Measurements from ENCODE around the gene DCLK1.

The DCLK1 gene

DNA sequence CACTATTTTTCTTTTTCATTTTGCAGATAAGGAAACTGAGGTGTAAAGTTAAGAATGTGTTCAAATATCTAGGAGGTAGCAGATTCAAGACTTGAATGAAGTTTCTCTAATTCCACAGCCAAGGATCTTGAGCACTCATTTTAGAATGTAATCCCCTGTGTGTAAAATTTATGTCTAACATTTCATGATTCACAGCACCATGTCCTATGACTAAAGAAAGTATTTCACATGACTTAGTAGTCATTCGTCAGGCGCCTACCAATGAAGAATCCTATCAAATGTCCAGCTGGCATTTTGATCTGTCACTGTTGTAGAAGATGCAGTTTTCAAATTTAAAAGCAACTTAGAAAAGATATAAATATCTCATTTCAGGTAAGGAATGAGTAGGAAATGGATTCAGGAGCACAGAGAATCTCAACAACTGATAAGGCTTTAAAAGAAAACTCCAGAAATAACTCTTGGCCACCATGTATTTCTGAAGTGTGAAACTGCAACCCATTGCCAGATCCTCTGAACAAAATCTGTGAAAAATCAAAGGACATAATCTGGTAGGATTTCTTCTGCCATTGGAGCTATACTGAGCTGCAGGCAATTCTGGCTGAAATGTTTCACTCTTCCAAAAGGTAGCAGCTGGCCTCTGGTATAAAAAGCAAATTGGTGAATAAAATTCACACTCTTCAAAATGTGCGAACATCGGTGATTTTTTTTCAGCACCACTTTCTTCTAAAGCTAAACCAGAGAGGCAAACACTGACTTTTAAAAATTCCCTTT is 92.2 kb downstream of the DCLK1 start:
- DNase-seq (ENCODE audit: low read depth in 2 of 2): no peak

- DNase-seq (ENCODE audit: low read depth in 2 of 2): no peak
These were observed 98.1 kb downstream of the DCLK1 start for GRCh38 chr13:36033035-36033434.

GRCh38 chr13:36031490-36031889 is 99.7 kb downstream of the DCLK1 start:
- no peak for DNase-seq (ENCODE audit: low read depth in 2 of 2)

- no peak for DNase-seq (ENCODE audit: low read depth in 2 of 2)
These were observed 100.4 kb downstream of the DCLK1 start for GRCh38 chr13:36030670-36031331.

DNA sequence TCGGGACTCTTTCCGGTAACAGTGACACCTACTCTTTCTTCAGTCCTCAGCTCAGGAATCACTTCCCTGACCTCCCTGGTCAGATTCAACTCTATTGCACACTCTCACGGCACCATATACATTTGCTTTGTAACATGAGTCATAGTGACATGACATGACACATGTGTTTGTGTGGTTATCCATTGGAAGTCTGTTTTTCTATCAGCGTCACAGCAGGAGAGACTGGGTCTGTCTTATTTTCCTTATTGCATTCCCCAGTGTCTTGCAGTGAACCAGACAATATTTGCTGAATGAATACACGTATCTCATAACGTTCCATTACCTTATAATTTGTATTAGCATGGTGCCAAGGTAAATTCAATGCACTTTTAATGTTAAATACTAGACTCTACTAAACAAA is 102.0 kb downstream of the DCLK1 start:
- no peak for DNase-seq (ENCODE audit: low read depth in 2 of 2)

DNA sequence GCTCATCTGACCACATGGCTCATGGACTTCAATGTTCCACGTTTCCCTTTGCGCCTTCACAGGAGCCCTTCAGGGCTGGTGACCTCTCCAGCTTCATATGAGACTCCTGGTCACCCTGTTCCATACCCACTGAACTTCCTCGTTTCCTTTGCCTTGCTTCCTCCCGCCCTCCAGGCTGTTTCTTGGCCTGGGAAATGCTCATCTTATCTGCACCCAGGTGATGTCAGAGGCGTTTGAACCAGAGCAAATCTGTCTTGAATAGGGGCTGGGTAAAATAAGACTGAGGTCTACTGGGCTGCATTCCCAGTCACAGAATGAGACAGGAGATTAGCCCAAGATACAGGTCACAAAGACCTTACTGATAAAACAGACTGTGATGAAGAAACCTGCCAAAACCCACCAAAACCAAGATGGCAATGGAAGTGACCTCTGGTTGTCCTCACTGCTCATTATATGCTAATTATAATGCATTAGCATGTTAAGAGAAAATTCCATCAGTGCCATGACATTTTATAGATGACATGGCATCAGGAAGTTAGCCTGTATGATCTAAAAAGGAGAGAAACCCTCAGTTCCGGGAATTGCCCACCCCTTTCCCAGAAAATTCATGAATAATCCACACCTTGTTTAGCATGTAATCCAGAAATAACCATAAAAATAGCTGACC is 102.7 kb downstream of the DCLK1 start:
- no peak for DNase-seq (ENCODE audit: low read depth in 2 of 2)

DNA sequence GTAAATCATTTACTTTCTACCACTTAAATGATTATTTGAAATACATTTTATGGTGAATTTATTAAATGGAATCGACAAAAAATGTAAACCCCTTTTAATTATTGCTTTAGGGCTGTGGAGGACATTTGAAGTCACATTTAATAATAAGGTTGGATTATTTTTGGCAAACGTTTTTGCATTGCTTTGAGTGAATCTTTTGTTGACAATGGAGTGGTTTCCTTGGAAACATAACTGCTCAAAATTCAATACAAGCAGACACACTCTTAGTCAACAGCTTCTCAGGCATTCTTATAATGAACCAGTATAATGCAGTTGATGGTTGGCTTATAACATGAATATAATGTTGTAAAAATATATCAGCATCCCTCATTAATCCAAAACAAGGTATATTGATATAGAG is 104.7 kb downstream of the DCLK1 start:
- DNase-seq (ENCODE audit: low read depth in 2 of 2): no peak

- DNase-seq (ENCODE audit: low read depth in 2 of 2): no peak
These were observed 116.4 kb downstream of the DCLK1 start for GRCh38 chr13:36014763-36015162.

- no peak for DNase-seq (ENCODE audit: low read depth in 2 of 2)
These were observed 124.1 kb downstream of the DCLK1 start for GRCh38 chr13:36006894-36007675.

GRCh38 chr13:36006347-36006746 is 124.8 kb downstream of the DCLK1 start:
- no peak for DNase-seq (ENCODE audit: low read depth in 2 of 2)

DNA sequence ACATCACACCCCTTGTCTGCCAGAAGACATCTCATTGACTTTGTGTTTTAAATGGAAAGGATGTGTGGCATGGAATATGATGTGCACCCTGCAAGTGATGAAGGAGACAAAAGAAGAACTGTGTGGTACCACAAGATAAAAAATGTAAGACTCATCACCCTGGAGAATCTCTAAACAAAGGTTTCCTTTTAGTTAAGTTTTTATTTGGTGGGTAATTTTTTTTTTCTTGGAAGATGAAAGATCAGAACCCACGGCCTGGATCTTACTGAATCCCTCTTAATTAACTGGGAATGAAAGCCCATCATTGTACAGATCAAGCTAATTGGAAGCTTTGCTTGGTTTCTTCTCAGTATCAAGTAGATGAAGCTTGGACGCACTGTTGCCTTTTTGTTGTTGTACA is 129.6 kb downstream of the DCLK1 start:
- no peak for DNase-seq (ENCODE audit: low read depth in 2 of 2)

GRCh38 chr13:36000028-36000427 is 131.2 kb downstream of the DCLK1 start:
- DNase-seq (ENCODE audit: low read depth in 2 of 2): no peak

GRCh38 chr13:35996360-35996759 is 134.8 kb downstream of the DCLK1 start:
- DNase-seq (ENCODE audit: low read depth in 2 of 2): no peak

DNA sequence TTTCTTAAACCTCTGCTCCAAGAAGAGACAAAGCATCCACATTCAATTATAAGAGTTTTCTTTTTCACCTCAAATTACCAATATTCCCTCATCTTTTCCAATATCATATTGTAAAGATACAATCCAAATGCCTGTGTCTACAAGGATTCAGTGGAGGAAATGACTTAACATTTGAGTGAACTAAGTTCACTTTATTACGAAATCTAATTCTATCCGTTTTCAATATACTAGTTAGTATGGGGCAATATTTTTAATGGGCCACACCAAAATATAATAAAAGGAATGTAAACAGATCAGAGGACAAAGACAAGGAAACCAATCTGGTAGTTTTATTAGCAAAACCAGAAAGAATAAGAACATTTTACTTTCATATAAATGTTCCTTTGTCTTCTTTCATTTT is 136.0 kb downstream of the DCLK1 start:
- no peak for DNase-seq (ENCODE audit: low read depth in 2 of 2)

DNA sequence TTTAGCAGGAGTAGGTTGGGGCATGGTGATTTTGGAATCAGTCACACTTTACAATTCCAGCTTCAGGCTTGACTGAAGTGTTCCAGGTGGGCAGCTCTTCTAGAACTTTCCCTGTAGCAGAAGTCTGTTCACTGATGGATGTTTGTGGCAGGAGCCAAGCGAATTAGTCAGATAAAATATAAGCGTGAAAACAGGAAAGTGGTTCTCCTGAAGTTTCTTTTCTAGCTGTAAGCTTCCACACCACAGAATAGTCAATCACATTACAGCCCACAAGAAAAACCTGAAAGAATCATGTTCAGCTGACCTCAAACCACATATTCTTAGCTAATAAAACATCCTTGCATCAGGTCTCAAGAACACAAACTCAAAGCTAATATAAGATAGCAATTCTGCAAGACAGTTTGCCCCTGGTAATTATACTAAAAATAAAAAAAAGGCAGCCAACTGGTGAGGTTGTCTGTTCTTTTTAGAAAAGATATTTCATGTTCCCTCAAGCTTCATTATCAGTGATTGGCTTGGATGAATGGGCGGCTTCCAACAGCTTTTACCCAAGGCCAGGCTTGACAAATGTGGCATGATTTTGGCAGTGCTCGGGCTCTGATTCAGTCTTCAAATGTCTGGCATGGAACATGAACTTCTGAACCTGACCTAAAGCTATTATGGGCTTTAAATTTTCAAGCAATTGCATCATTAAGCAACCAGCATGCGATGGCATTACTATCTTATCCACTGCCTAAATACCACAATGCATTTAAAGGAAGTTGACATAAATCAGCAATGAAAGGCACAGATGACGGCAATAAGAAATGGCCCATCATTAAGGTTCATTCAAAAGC is 136.8 kb downstream of the DCLK1 start:
- DNase-seq (ENCODE audit: low read depth in 2 of 2): no peak

DNA sequence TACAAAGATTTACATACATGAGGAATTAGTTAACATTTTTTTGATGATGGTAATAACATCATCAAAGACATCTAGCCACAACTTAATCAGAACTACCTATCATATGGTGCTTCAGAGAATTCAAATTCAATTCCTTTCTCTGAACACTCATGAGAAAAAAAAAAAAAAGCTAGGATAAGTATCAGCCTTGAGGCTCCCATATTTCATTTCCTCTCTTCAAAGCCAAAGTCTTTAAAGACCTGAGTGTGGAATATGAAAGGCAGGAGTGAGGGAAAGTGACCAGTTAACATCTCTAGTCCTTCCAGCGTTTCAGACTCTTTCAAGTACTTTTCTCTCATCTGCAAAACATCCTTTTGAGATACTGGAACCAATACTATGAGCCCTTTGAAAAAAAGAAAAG is 137.5 kb downstream of the DCLK1 start:
- no peak for DNase-seq (ENCODE audit: low read depth in 2 of 2)

GRCh38 chr13:35992964-35993363 is 138.2 kb downstream of the DCLK1 start:
- no peak for DNase-seq (ENCODE audit: low read depth in 2 of 2)

GRCh38 chr13:35990196-35990595 is 141.0 kb downstream of the DCLK1 start:
- DNase-seq (ENCODE audit: low read depth in 2 of 2): no peak

- no peak for DNase-seq (ENCODE audit: low read depth in 2 of 2)
These were observed 142.5 kb downstream of the DCLK1 start for GRCh38 chr13:35988648-35989081.

GRCh38 chr13:35987572-35988513 is 143.3 kb downstream of the DCLK1 start:
- DNase-seq (ENCODE audit: low read depth in 2 of 2): no peak
